HCT116 (cell line): ENCODE data around the gene CGN.

Source experiments
- JUND ChIP-seq: IDR thresholded peaks from 2 replicates; pipeline ENCODE4 v1.6.1; 2012
- TF ChIP-seq, protein P1 (sequence below), 3 experiments: fragments of 200-600 bp in 1 of 3; sonication (generic) in 1 of 3; IDR thresholded peaks in 2 of 3; conservative IDR thresholded peaks in 1 of 3; 2 replicates each; pipeline ENCODE4 v1.5.1; 2012 to 2017; ENCODE audit warnings: low read depth in 2 of 3, low read length in 2 of 3, antibody characterized with exemption in 1 of 3, borderline replicate concordance in 1 of 3, control low read depth in 1 of 3, mild to moderate bottlenecking in 1 of 3, mixed read lengths in 1 of 3, mixed run types in 1 of 3, moderate library complexity in 1 of 3; ENCODE audit not compliant: insufficient read depth in 1 of 3

DNA sequence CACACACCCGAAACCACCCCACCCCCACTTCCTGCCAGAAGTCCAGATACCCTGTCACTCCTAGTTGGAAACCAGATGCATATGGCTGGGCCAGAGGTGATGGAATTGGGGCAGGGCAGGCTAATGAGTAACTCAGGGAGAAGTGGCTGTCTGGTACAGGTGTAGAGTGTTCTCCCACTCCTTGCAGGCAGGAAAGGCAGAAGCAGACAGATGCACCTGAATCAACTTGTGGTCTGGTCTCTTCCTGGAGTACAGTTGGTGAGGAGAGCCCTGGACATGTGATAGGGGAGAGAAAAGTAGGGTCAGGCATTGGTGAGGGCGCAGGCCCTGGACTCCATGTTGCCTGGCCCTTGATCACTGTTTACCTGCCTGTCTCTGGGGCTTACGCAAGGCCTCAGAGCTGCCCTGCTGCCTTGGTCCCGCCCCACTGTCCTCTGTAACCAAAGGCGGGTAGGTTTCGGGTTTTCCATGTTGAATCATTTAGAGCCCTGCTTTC, 2.5 kb downstream of the CGN start:
- TF ChIP-seq JUND, result no peak
- TF ChIP-seq, protein P1, sequence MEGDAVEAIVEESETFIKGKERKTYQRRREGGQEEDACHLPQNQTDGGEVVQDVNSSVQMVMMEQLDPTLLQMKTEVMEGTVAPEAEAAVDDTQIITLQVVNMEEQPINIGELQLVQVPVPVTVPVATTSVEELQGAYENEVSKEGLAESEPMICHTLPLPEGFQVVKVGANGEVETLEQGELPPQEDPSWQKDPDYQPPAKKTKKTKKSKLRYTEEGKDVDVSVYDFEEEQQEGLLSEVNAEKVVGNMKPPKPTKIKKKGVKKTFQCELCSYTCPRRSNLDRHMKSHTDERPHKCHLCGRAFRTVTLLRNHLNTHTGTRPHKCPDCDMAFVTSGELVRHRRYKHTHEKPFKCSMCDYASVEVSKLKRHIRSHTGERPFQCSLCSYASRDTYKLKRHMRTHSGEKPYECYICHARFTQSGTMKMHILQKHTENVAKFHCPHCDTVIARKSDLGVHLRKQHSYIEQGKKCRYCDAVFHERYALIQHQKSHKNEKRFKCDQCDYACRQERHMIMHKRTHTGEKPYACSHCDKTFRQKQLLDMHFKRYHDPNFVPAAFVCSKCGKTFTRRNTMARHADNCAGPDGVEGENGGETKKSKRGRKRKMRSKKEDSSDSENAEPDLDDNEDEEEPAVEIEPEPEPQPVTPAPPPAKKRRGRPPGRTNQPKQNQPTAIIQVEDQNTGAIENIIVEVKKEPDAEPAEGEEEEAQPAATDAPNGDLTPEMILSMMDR (IDR thresholded peaks at IDR 0.05 in 2 of 3, conservative IDR thresholded peaks at IDR 0.05 in 1 of 3; ENCODE audit: borderline replicate concordance in 1 of 3, insufficient read depth in 1 of 3, low read depth in 2 of 3, low read length in 2 of 3), result no peak
